Astrocyte (in vitro differentiated cells and primary cell): ENCODE data around the gene TPST2.
"Not testable (repeated sequence)": the region's sequence is repeated elsewhere in the genome, so short reads cannot be mapped to it uniquely, and the experiment has no call there.

ENCODE experiments used
- CTCF ChIP-seq: IDR thresholded peaks from 2 replicates; pipeline ENCODE4 v1.5.1; 2011; ENCODE audit warnings: low read depth, mild to moderate bottlenecking, inconsistent platforms, low read length, moderate library complexity; ENCODE audit not compliant: insufficient read depth
- EZH2 ChIP-seq: IDR thresholded peaks from 2 replicates; pipeline ENCODE4 v1.6.1; 2012; ENCODE audit warnings: mild to moderate bottlenecking, low read length, inconsistent platforms; ENCODE audit not compliant: insufficient read depth

GRCh38 chr22:26528518-26528917 is 61.4 kb downstream of the TPST2 start:
- TF ChIP-seq CTCF, EZH2: not testable (repeated sequence)
